Stimulated activated CD4-positive, alpha-beta T cell treated with anti-CD3 and anti-CD28 coated beads, Interleukin-1b, Interleukin-23, amount 100 ng/mL, for 1 hour (primary cell): ENCODE data around the gene PRKAG3.
A peak's percentile ranks its signal among the peaks of the same experiment; 100 is the strongest.
"Not testable (repeated sequence)": the region's sequence is repeated elsewhere in the genome, so short reads cannot be mapped to it uniquely, and the experiment has no call there.

Experiments
- DNase-seq, 2 donors: peaks; one replicate each; pipeline ENCODE4 v3.0.0-alpha.2; 2020; ENCODE audit warnings: low read depth in 2 of 2

PRKAG3 gene

GRCh38 chr2:218863021-218863520 is 31.5 kb upstream of the PRKAG3 start:
- no peak for DNase-seq

GRCh38 chr2:218861645-218862318 is 30.2 kb upstream of the PRKAG3 start:
- no peak for DNase-seq

GRCh38 chr2:218860950-218861381 is 29.4 kb upstream of the PRKAG3 start:
- DNase-seq = no peak

- no peak for DNase-seq
These were observed 28.6 kb upstream of the PRKAG3 start for GRCh38 chr2:218859988-218860831.

GRCh38 chr2:218859556-218859987 is 28.0 kb upstream of the PRKAG3 start, which contains the start of gene WNT6:
Gene WNT6 (plus strand): TSS chr2:218859805. CDS start chr2:218860038, 233 bp downstream.
- DNase-seq = no peak

- no peak for DNase-seq
These were observed 27.3 kb upstream of the PRKAG3 start for GRCh38 chr2:218858671-218859555.

GRCh38 chr2:218858138-218858445 is 26.5 kb upstream of the PRKAG3 start:
- no peak for DNase-seq

GRCh38 chr2:218857371-218858137 is 26.0 kb upstream of the PRKAG3 start:
- no peak for DNase-seq

GRCh38 chr2:218856896-218857243 is 25.3 kb upstream of the PRKAG3 start:
- DNase-seq = no peak

- no peak for DNase-seq
These were observed 24.7 kb upstream of the PRKAG3 start for GRCh38 chr2:218856167-218856895.

GRCh38 chr2:218855305-218856166 is 23.9 kb upstream of the PRKAG3 start:
- DNase-seq = no peak

GRCh38 chr2:218854860-218855259 is 23.3 kb upstream of the PRKAG3 start:
- DNase-seq = no peak

- DNase-seq = no peak
These were observed 22.2 kb upstream of the PRKAG3 start for GRCh38 chr2:218853766-218854165.

- DNase-seq = peak; percentile 33 to 53
These were observed 21.5 kb upstream of the PRKAG3 start for GRCh38 chr2:218852911-218853667.

- DNase-seq = no peak
These were observed 19.7 kb upstream of the PRKAG3 start for GRCh38 chr2:218851286-218851685.

GRCh38 chr2:218850796-218851195 is 19.2 kb upstream of the PRKAG3 start:
- no peak for DNase-seq

- DNase-seq = no peak
These were observed 18.1 kb upstream of the PRKAG3 start for GRCh38 chr2:218849721-218850120.

GRCh38 chr2:218846963-218847362 is 15.4 kb upstream of the PRKAG3 start:
- not testable (repeated sequence) for DNase-seq

- not testable (repeated sequence) for DNase-seq
These were observed 12.7 kb upstream of the PRKAG3 start for GRCh38 chr2:218844334-218844733.
